HEK293 (cell line): Measurements from ENCODE around the gene MAST2.

ENCODE experiments used
- REST ChIP-seq: fragments of 450-650 bp; formaldehyde crosslinking; IDR thresholded peaks from 2 replicates; pipeline ENCODE4 v1.5.1; 2016; ENCODE audit warnings: missing biosample characterization, missing genetic modification characterization
- SETDB1 ChIP-seq: IDR thresholded peaks from one replicate; pipeline ENCODE4 v1.6.1; 2017; ENCODE audit warnings: mild to moderate bottlenecking, low read length, moderate library complexity, mixed read lengths; ENCODE audit not compliant: insufficient read length
- ZBTB1 ChIP-seq: fragments of 450-650 bp; formaldehyde crosslinking; IDR thresholded peaks from 2 replicates; pipeline ENCODE4 v1.5.1; 2016; ENCODE audit warnings: missing biosample characterization, missing genetic modification characterization
- ZBTB7A ChIP-seq: fragments of 450-650 bp; formaldehyde crosslinking; IDR thresholded peaks from 2 replicates; pipeline ENCODE4 v1.5.1; 2016; ENCODE audit warnings: low read depth, missing biosample characterization, missing genetic modification characterization
- ZNF18 ChIP-seq: fragments of 450-650 bp; formaldehyde crosslinking; IDR thresholded peaks from 2 replicates; pipeline ENCODE4 v1.5.1; 2016; ENCODE audit warnings: missing biosample characterization, missing genetic modification characterization
- ZNF248 ChIP-seq: fragments of 450-650 bp; formaldehyde crosslinking; IDR thresholded peaks from 2 replicates; pipeline ENCODE4 v1.5.1; 2017; ENCODE audit warnings: missing biosample characterization, missing genetic modification characterization
- ZNF274 ChIP-seq, 2 experiments: fragments of 200-500 bp in 1 of 2; fragments of 450-650 bp in 1 of 2; sonication (Bioruptor generic) in 1 of 2; formaldehyde crosslinking in 1 of 2; IDR thresholded peaks; 2 replicates each; pipeline versions ENCODE4 v1.5.1 to v1.6.1; 2014 to 2016; ENCODE audit warnings: borderline replicate concordance in 1 of 2, inconsistent platforms in 1 of 2, low read length in 1 of 2, missing biosample characterization in 1 of 2, missing genetic modification characterization in 1 of 2
- ZNF521 ChIP-seq: fragments of 450-650 bp; formaldehyde crosslinking; IDR thresholded peaks from 2 replicates; pipeline ENCODE4 v1.5.1; 2017; ENCODE audit warnings: missing biosample characterization, mild to moderate bottlenecking, missing genetic modification characterization
- ZNF530 ChIP-seq: fragments of 450-650 bp; formaldehyde crosslinking; IDR thresholded peaks from 2 replicates; pipeline ENCODE4 v1.5.1; 2016; ENCODE audit warnings: low read depth, missing biosample characterization, missing genetic modification characterization
- ZNF629 ChIP-seq: fragments of 450-650 bp; formaldehyde crosslinking; IDR thresholded peaks from 2 replicates; pipeline ENCODE4 v1.5.1; 2017; ENCODE audit warnings: missing biosample characterization, missing genetic modification characterization
- ZNF639 ChIP-seq: fragments of 450-650 bp; formaldehyde crosslinking; IDR thresholded peaks from 2 replicates; pipeline ENCODE4 v1.5.1; 2016; ENCODE audit warnings: missing biosample characterization, missing genetic modification characterization
- ZNF792 ChIP-seq: fragments of 450-650 bp; formaldehyde crosslinking; IDR thresholded peaks from 2 replicates; pipeline ENCODE4 v1.5.1; 2016; ENCODE audit warnings: missing biosample characterization, missing genetic modification characterization
- TF ChIP-seq, protein P1 (sequence below): fragments of 450-650 bp; formaldehyde crosslinking; IDR thresholded peaks from 2 replicates; pipeline ENCODE4 v1.5.1; 2016; ENCODE audit warnings: missing biosample characterization, missing genetic modification characterization
- TF ChIP-seq, protein P2 (sequence below): fragments of 450-650 bp; formaldehyde crosslinking; IDR thresholded peaks from 2 replicates; pipeline ENCODE4 v1.5.1; 2017; ENCODE audit warnings: missing biosample characterization, mild to moderate bottlenecking, missing genetic modification characterization, moderate library complexity

DNA sequence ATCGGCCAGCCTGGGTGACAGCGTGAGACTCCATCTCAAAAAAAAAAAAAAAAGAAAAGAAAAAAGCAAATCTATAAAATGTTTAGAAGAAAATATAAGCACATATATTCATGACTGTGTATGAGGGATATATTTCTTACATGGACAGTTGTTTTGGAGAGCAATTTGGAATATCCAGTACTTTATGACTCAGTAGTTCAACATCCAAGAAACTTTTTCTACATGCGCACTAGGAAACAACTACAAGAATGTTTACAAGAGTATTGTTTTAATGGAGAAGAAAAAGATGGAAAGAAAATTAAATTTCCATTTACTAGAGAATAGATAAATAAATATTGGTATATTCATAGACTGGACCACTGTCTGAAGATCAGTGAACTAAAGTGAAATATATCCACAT, 77.5 kb downstream of the MAST2 start:
- no peak for TF ChIP-seq ZNF521
- no peak for TF ChIP-seq ZNF248 (tag by site-specific recombination)
- TF ChIP-seq, protein P1, sequence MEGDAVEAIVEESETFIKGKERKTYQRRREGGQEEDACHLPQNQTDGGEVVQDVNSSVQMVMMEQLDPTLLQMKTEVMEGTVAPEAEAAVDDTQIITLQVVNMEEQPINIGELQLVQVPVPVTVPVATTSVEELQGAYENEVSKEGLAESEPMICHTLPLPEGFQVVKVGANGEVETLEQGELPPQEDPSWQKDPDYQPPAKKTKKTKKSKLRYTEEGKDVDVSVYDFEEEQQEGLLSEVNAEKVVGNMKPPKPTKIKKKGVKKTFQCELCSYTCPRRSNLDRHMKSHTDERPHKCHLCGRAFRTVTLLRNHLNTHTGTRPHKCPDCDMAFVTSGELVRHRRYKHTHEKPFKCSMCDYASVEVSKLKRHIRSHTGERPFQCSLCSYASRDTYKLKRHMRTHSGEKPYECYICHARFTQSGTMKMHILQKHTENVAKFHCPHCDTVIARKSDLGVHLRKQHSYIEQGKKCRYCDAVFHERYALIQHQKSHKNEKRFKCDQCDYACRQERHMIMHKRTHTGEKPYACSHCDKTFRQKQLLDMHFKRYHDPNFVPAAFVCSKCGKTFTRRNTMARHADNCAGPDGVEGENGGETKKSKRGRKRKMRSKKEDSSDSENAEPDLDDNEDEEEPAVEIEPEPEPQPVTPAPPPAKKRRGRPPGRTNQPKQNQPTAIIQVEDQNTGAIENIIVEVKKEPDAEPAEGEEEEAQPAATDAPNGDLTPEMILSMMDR: no peak
- TF ChIP-seq ZNF792 (tag by site-specific recombination): no peak
- TF ChIP-seq ZNF629: no peak
- TF ChIP-seq ZBTB7A (tag by site-specific recombination): no peak
- TF ChIP-seq SETDB1: no peak
- no peak for TF ChIP-seq REST (tag by site-specific recombination)
- TF ChIP-seq ZNF18 (tag by site-specific recombination): no peak
- TF ChIP-seq, protein P2, sequence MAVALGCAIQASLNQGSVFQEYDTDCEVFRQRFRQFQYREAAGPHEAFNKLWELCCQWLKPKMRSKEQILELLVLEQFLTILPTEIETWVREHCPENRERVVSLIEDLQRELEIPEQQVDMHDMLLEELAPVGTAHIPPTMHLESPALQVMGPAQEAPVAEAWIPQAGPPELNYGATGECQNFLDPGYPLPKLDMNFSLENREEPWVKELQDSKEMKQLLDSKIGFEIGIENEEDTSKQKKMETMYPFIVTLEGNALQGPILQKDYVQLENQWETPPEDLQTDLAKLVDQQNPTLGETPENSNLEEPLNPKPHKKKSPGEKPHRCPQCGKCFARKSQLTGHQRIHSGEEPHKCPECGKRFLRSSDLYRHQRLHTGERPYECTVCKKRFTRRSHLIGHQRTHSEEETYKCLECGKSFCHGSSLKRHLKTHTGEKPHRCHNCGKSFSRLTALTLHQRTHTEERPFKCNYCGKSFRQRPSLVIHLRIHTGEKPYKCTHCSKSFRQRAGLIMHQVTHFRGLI: no peak
- TF ChIP-seq ZBTB1 (tag by site-specific recombination): no peak
- TF ChIP-seq ZNF530 (tag by site-specific recombination): no peak
- TF ChIP-seq ZNF639: no peak
- TF ChIP-seq ZNF274 (IDR thresholded peaks at IDR 0.05; ENCODE audit: low read length): no peak
- no peak for TF ChIP-seq ZNF274 (tag by site-specific recombination; IDR thresholded peaks at IDR 0.05; ENCODE audit: borderline replicate concordance)
